ENCODE measurements around the gene ATP6AP1.

Gene ATP6AP1

GRCh38 chrX:154430916-154431315 lies 2.4 kb downstream of the ATP6AP1 start:
- FAIRE-seq, result no peak

DNA sequence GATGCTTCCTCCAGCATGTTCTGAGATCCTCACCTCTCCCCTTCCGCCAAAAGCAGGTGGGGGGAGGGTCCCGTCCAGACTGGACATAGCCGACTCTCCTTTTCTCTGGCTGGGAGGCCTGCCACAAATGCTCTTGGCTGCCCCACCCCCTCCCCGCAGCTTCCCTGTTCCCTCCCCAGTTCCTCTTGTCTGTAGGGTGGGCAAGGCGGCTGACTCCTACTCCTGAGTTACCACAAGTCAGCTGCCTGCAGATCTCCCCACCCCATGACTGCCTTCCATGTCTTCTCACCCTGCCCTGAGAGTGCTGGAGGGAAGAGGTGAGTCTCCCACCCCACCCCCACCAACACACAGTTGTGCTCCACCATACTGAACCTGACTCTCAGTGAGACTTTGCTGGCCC lies 2.9 kb downstream of the ATP6AP1 start:
- FAIRE-seq, result no peak

- FAIRE-seq, result no peak
Measured at GRCh38 chrX:154432210-154432609, 3.7 kb downstream of the ATP6AP1 start.

DNA sequence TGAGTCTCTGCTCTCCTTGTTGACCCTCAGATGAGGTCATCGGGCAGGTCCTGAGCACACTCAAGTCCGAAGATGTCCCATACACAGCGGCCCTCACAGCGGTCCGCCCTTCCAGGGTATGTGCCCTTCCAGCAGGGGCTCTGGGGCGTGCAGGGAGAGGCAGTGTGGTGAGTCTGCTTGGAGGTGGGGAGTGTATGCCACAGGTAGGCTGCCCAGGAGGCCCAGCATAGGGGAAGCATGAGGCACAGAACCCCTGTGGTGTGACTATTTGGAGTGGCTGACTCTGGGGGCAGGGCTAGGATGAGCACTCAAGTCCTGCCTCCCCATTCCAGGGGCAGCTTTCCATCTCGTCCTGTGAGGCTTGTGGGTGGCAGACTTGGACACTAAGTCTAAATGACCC lies 5.1 kb downstream of the ATP6AP1 start:
- no peak for FAIRE-seq

DNA sequence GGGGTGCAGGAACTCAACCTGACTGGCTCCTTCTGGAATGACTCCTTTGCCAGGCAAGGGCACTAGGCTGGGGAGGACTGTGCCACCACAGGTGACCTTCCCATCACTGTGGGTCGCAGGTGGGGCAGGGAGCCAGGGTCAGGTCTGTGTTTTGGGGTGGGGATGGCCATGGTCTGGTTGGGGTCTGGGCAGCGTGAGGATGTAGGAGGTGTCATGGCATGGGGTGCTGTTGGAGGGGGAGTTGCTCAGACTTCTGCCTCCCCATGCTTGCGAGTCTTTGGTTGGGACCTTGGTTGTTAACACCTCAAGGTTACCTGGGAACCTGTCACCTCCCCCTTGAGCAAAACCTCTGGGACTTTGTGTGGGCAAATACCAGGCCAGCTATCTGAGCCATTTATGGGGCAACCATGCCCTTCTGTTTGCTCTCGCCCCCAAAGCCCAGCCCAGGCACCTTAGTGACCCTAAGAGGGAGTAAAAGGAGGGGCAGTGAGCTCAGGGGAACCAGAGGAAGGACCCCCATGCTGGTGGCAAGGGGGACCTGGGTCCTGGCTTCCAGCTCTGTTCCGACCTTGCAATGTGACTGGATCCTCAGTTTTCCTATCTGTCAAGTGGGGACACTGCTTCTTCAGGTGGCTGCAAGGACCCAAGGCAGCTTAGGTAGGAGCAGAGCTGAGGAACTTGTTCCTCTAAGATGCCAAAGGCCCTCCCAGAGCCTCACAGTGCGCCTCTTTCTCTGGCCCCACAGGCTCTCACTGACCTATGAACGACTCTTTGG lies 6.1 kb downstream of the ATP6AP1 start:
- no peak for FAIRE-seq

- FAIRE-seq, result no peak
Measured at GRCh38 chrX:154435171-154435733, 6.8 kb downstream of the ATP6AP1 start.

GRCh38 chrX:154436374-154436982 lies 8.0 kb downstream of the ATP6AP1 start:
- FAIRE-seq, result no peak

DNA sequence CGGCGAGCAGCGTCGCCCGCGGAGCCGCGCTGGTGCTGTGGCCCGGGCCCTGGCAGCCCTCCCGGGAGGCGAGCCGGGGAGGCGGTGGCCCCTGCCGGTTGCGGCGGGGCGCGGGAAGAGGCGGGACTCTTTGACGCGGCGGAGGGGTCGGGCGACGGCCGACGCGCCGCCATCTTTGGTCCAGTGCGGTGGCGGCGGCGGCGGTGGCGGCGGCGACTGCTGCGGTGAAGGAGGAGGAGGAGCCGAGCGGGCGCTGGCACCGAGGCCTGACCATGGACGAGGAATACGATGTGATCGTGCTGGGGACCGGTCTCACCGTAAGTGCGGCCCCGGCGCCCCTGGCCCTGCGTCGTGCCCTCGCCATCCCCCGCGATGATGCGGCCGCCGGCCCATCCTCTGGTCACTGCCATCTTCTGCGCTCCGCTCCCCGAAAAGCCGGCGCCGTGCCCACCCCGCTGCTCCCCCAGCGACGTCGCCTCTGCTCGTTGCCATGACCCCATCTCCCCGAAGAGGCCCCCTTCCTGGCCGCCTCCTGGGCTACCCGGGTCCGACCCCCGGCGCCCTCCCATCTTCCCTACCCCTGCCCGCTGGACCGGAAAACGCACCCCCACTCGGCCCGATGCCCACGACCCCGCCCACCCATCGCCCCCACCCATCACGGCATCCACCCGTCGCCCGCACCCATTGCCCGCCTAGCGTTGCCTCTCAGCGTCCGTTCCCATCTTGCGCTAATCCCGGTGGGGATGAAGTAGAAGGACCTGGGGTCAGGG lies 8.7 kb downstream of the ATP6AP1 start, which contains the start of gene GDI1:
Gene GDI1, plus strand, starts transcription at position 172 of the 770 bp plus-strand sequence. Its CDS starts 101 bp downstream, at position 273.
- FAIRE-seq, result no peak

DNA sequence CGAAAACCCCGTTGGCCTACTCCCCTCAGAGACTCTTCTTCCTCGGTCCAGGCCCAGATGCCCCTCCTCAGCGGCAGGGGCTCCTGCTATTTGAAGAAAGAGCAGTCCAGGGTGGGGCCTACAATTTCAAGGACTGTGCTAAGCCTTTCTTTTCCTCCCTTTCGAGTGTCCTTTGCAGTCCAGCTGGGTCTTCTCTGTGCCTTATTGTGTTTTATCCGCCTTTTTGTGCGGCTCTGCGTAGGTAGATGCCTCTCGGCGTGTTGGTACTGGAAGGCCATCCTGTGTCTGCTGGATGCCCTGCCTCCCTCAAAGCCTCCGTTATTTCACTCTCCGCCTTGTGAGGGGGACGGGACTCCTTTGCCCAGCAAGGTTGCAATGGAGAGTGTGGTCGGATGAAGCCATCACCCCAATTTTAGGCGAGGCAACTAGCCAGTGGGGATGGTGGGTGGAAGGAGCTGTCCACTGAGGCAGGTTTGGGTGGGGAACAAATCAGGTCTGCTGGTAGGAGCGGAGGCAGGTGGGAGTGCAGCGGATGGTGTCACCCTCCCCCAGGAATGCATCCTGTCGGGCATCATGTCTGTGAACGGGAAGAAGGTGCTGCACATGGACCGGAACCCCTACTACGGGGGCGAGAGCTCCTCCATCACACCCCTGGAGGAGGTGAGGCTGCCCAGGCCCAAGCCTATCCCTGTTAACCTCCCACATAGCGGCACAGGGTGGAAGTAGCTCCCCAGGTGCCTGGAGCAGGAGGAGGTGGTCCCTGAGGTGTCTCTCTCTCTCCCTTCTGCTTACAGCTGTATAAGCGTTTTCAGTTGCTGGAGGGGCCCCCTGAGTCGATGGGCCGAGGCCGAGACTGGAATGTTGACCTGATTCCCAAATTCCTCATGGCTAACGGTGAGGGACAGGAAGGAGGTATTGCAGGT lies 9.8 kb downstream of the ATP6AP1 start:
- FAIRE-seq, result no peak

DNA sequence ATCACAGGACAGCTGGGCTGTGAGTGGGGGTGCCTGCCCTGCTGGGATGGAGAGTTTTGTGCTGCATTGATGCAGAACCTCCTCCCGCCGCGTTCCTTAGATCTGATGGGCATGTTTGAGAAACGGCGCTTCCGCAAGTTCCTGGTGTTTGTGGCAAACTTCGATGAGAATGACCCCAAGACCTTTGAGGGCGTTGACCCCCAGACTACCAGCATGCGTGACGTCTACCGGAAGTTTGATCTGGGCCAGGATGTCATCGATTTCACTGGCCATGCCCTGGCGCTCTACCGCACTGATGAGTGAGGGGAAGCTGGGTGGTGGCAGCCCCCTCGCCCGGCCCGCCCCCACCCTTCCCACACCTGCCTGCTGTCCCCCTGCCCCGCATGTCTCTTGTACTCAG lies 11.4 kb downstream of the ATP6AP1 start:
- no peak for FAIRE-seq

- no peak for FAIRE-seq
Measured at GRCh38 chrX:154440623-154441357, 12.3 kb downstream of the ATP6AP1 start.

GRCh38 chrX:154441564-154441963 lies 13.1 kb downstream of the ATP6AP1 start:
- FAIRE-seq, result no peak

DNA sequence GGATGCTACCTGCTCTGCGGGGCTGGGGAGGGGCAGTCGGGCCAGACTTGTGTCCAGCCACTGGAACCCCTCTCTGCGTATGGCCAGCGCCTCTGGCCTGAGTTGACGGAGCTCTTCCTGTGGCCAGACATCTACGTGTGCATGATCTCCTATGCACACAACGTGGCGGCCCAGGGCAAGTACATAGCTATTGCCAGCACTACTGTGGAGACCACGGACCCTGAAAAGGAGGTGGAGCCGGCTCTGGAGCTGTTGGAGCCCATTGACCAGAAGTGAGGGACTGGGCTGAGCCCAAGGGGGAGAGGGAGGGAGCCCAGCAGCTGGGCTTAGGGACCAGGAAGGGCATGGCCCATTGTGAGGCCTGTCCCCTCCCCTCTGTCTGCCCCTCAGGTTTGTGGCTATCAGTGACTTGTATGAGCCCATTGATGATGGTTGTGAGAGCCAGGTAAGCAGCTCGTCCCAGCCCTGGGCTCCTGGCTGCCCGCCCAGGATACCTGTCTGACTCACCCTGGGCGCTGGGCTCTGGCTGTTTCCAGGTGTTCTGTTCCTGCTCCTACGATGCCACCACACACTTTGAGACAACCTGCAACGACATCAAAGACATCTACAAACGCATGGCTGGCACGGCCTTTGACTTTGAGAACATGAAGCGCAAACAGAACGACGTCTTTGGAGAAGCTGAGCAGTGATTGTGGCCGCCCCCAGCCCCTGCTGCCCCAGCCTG lies 13.7 kb downstream of the ATP6AP1 start:
- no peak for FAIRE-seq

DNA sequence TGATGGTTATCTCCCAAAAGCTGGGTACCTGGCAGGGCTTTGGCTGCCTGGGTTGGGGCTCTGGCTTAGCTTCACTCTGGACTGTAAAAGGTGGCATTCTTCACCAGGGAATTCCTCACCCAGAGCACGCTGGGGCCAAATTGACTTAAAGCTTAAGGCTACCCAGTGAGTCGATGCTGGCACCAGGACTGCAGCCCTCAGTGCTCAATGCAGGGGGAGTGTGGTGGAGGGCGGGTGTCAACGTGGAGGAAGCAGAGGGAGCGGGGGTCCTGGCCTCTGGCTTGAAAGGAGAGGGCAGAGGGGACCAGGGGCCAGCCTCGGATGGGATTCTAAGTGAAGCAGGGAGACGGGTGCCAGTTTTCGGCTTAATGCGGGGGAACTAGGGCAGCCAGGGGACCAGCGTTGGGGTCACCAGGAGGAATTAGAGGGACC lies 15.0 kb downstream of the ATP6AP1 start:
- FAIRE-seq, result no peak

DNA sequence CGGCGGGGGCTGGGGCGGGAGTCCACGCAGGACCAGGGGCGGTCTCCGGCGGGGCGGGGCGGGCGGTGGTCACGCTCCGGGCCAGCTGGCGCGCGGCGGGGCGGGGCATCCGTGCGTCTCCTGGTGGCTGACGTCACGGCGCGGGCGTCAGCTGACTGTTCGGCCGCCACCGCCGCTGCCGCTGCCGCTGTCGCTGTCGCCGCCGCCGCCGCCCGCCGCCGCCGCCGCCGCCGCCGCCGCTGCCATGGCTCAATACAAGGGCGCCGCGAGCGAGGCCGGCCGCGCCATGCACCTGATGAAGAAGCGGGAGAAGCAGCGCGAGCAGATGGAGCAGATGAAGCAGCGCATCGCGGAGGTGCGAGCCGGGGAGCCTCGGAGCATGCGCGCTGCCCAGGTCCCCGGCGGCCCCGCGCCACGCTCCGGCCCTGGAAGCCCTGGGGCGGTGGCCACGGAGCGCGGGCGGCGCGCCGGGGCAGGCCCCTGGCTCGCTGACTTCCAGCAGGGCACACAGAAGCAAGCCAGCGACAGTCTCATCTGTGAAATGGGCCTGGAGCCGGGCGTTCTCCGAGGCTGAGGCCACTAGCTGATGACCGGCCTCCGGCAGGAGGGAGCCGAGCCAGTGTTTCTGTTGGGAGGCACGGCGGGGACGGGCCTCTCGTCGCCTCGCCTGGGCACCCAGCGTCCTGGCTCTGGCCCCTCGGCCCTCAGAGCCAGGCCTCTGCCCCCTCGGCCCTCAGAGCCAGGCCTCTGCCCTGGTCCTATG lies 15.7 kb downstream of the ATP6AP1 start, which contains the start of gene FAM50A:
Gene FAM50A, plus strand, starts transcription at position 150 of the 763 bp plus-strand sequence. Its CDS starts 95 bp downstream, at position 245.
- no peak for FAIRE-seq

DNA sequence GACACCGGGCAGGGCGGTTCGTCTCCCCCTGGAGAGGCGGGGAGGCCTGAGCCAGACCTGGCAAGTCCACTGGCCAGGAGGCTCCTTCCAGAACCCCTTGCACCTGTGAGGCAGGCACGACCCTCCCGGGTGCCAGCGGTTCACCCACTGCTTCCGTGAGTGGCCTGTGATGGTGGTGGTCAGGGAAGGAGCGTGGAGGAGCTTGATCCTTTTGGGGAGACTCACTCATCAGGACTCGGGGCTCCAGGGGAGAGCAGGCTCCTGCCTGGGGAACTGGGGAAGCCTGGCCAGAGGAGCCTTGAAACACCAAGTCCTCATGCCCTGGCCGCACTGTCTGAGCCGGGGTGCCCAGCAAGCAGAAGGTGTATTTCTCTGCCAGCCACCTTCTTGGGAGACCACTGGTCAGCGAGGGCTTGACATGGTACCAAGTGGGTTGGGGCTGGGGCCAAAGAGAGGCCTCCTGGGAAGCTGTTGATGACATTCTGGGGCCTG lies 16.3 kb downstream of the ATP6AP1 start:
- no peak for FAIRE-seq

DNA sequence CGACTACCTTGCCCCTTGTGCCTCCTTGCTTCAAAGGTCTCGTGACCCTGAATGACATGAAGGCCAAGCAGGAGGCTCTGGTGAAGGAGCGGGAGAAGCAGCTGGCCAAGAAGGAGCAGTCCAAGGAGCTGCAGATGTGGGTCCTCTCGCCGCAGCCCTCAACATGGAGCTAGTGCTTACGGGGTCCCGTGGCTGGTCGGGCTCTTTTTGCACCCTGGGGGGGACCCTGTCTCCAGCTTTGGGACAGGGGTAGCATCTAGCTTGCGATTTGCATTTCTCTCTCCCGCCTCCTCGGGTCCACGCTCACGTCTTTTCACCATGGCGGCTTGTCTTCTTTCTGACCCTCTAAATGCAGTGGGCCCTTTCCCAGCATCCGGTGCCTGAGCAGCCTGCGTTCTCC lies 17.3 kb downstream of the ATP6AP1 start:
- FAIRE-seq, result no peak

DNA sequence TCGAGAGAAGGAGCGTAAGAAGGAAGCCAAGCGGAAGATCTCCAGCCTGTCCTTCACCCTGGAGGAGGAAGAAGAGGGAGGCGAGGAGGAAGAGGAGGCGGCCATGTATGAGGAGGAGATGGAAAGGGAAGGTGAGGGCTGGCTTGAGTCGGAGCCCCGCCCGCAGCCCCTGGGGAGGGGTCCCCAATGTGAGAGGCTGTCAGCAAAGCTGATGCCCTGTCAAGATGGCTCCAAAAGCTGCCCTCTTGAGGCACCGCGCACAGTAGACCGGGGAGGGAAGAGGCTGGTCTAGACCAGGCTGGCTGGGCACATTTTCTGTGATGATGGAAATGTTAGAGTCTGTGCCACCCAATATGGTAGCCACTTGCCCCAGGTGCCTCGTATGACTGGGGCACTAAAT lies 18.0 kb downstream of the ATP6AP1 start:
- FAIRE-seq, result no peak

DNA sequence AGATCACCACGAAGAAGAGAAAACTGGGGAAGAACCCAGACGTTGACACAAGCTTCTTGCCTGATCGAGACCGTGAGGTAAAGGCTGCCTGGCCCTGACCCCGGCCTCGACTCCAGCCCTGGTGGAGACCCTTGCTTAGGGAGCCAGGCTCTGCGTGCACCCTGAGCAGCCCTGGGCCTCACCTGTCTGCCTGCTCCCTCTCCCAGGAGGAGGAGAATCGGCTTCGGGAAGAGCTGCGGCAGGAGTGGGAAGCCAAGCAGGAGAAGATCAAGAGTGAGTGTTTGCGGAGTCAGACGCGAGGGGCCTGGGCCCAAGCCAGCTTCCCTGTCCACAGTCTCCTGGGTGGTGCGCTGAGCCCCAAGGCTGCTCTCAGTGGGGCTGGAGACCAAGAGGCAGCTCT lies 20.0 kb downstream of the ATP6AP1 start:
- no peak for FAIRE-seq

GRCh38 chrX:154449618-154450017 lies 21.1 kb downstream of the ATP6AP1 start:
- no peak for FAIRE-seq
